ENCODE data around the gene MAN2B1.
A peak's percentile ranks its signal among the peaks of the same experiment; 100 is the strongest.
"Not testable (repeated sequence)": the region's sequence is repeated elsewhere in the genome, so short reads cannot be mapped to it uniquely, and the experiment has no call there.

Gene MAN2B1

GRCh38 chr19:12657966-12658365 is 8.6 kb downstream of the MAN2B1 start:
- no peak for DNase-seq (ENCODE audit: low spot score)

- DNase-seq (ENCODE audit: low spot score) = peak; percentile 36
Measured at GRCh38 chr19:12656899-12657571, 9.5 kb downstream of the MAN2B1 start.

GRCh38 chr19:12655546-12655945 is 11.0 kb downstream of the MAN2B1 start:
- no peak for DNase-seq (ENCODE audit: low spot score)

GRCh38 chr19:12652219-12652618 is 14.3 kb downstream of the MAN2B1 start:
- DNase-seq (ENCODE audit: low spot score) = no peak

- DNase-seq (ENCODE audit: low spot score) = no peak
Measured at GRCh38 chr19:12649941-12650340, 16.6 kb downstream of the MAN2B1 start.

GRCh38 chr19:12648088-12648487 is 18.5 kb downstream of the MAN2B1 start:
- peak; percentile 25 for DNase-seq (ENCODE audit: low spot score)

- peak; percentile 78 for DNase-seq (ENCODE audit: low spot score)
Measured at GRCh38 chr19:12647490-12648071, 19.0 kb downstream of the MAN2B1 start.

- no peak for DNase-seq (ENCODE audit: low spot score)
Measured at GRCh38 chr19:12647047-12647446, 19.5 kb downstream of the MAN2B1 start.

- DNase-seq (ENCODE audit: low spot score) = peak; percentile 12
Measured at GRCh38 chr19:12646551-12646950, 20.0 kb downstream of the MAN2B1 start.

GRCh38 chr19:12643716-12644115 is 22.8 kb downstream of the MAN2B1 start:
- DNase-seq (ENCODE audit: low spot score) = not testable (repeated sequence)

GRCh38 chr19:12642506-12642905 is 24.0 kb downstream of the MAN2B1 start:
- DNase-seq (ENCODE audit: low spot score) = no peak

- no peak for DNase-seq (ENCODE audit: low spot score)
Measured at GRCh38 chr19:12641456-12641855, 25.1 kb downstream of the MAN2B1 start.

- peak; percentile 92 for DNase-seq (ENCODE audit: low spot score)
Measured at GRCh38 chr19:12639901-12640613, 26.5 kb downstream of the MAN2B1 start.

GRCh38 chr19:12638611-12639182 is 27.8 kb downstream of the MAN2B1 start:
- DNase-seq (ENCODE audit: low spot score) = no peak

GRCh38 chr19:12636631-12637030 is 29.9 kb downstream of the MAN2B1 start:
- no peak for DNase-seq (ENCODE audit: low spot score)

GRCh38 chr19:12629215-12629614 is 37.3 kb downstream of the MAN2B1 start:
- DNase-seq (ENCODE audit: low spot score) = no peak

GRCh38 chr19:12628040-12629022 is 38.2 kb downstream of the MAN2B1 start:
- DNase-seq (ENCODE audit: low spot score) = no peak

- DNase-seq (ENCODE audit: low spot score) = no peak
Measured at GRCh38 chr19:12626958-12627357, 39.6 kb downstream of the MAN2B1 start.

- no peak for DNase-seq (ENCODE audit: low spot score)
Measured at GRCh38 chr19:12623361-12624031, 43.0 kb downstream of the MAN2B1 start.

- not testable (repeated sequence) for DNase-seq (ENCODE audit: low spot score)
Measured at GRCh38 chr19:12621253-12622024, 45.1 kb downstream of the MAN2B1 start.

Measured in AG08396 (cell line).